Peyer's patch (tissue), 4 donors: ENCODE measurements around the gene FRMD8. TPM values are rescaled to one million over a fixed set of nuclear protein-coding genes. Genes with fewer than 3 reads are reported as not detected.

Experiments used
- DNase-seq, 3 donors: peaks; one replicate each; pipeline ENCODE4 v3.0.0-alpha.2; 2017 to 2019
- H3K27ac ChIP-seq, 4 donors: fragments of 200-600 bp; sonication (generic); one replicate each; pipeline ENCODE4 v1.5.1; 2016 to 2019
- H3K27me3 ChIP-seq, 2 donors: fragments of 200-600 bp; sonication (generic); one replicate each; pipeline ENCODE4 v1.5.1; 2019
- H3K36me3 ChIP-seq, 3 donors: fragments of 200-600 bp; sonication (generic); one replicate each; pipeline ENCODE4 v1.5.1; 2016 to 2019
- H3K4me1 ChIP-seq, 4 donors: fragments of 200-600 bp; sonication (generic); one replicate each; pipeline ENCODE4 v1.5.1; 2016 to 2019
- H3K4me3 ChIP-seq, 4 donors: fragments of 200-600 bp; sonication (generic); 1 replicate in 3 of 4; 2 replicates in 1 of 4; pipeline ENCODE4 v1.5.1; 2016 to 2019; ENCODE audit warnings: mild to moderate bottlenecking in 1 of 4
- H3K9me3 ChIP-seq, 4 donors: fragments of 200-600 bp; sonication (generic); one replicate each; pipeline ENCODE4 v1.5.1; 2016 to 2019; ENCODE audit warnings: mild to moderate bottlenecking in 1 of 4
- POLR2A ChIP-seq, 2 donors: fragments of 450-650 bp; IDR thresholded peaks; one replicate each; pipeline ENCODE4 v1.5.1; 2017; ENCODE audit warnings: antibody characterized with exemption in 2 of 2, mild to moderate bottlenecking in 2 of 2, moderate library complexity in 2 of 2
- total RNA-seq, 4 donors: library from RNA; depleted of rRNA; stranded (reverse); fragments of >200 nt; gene quantifications; one replicate each; pipeline ENCODE4 v1.1.0, GENCODE V29; 2016
- TF ChIP-seq, protein P1 (sequence below), 6 experiments: fragments of 450-650 bp in 4 of 6; fragments of 200-600 bp in 2 of 6; sonication (generic) in 1 of 6; IDR thresholded peaks; one replicate each; pipeline ENCODE4 v1.5.1; 2017 to 2019; ENCODE audit warnings: antibody characterized with exemption in 6 of 6, mild to moderate bottlenecking in 3 of 6, moderate library complexity in 1 of 6

Gene FRMD8
- total RNA-seq, 4 donors from 2014 or later, result 51.2 to 115 (median 102) TPM

DNA sequence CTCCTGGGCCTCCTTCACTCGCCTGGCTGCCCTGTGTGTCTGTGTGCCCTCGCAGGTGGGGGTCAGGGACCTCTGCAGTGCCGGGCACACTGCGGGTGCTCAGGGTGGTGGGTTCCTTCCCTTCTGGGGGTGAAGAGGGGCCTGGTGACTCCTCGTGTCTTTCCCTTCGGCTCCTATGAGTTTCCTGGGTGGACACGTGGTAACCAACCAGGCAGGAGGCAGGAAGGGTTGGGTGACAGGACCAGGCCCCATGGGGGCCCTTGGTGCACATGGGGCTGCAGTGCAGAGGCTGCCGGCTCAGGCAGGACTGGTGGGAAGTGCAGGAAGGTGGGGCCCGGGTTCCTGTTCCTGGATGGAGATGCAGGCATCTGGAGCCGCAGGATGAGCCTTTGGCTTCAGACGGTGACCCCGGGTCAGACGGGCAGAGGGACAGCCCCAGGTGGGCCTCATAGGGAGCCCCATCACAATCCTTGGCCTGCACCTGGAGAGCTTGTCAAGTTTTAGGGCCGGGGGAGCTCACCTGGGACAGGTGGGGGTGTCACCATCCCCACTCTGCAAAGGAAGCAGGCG, 9.6 kb downstream of the FRMD8 start:
- TF ChIP-seq, protein P1, sequence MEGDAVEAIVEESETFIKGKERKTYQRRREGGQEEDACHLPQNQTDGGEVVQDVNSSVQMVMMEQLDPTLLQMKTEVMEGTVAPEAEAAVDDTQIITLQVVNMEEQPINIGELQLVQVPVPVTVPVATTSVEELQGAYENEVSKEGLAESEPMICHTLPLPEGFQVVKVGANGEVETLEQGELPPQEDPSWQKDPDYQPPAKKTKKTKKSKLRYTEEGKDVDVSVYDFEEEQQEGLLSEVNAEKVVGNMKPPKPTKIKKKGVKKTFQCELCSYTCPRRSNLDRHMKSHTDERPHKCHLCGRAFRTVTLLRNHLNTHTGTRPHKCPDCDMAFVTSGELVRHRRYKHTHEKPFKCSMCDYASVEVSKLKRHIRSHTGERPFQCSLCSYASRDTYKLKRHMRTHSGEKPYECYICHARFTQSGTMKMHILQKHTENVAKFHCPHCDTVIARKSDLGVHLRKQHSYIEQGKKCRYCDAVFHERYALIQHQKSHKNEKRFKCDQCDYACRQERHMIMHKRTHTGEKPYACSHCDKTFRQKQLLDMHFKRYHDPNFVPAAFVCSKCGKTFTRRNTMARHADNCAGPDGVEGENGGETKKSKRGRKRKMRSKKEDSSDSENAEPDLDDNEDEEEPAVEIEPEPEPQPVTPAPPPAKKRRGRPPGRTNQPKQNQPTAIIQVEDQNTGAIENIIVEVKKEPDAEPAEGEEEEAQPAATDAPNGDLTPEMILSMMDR (IDR thresholded peaks at IDR 0.05), result no peak
- no peak for TF ChIP-seq POLR2A (IDR thresholded peaks at IDR 0.05)
- no peaks in the 10 kb centered on the region for H3K27me3 ChIP-seq
- peaks cover 0 to 91% (median 0%) of the 10 kb centered on the region in 3 donors for H3K36me3 ChIP-seq
- H3K4me3 ChIP-seq, result no peak overlapping the region
- DNase-seq, result no peak
- H3K4me1 ChIP-seq, result peaks cover 0 to 13% (median 2%) of the 10 kb centered on the region in 4 donors
- H3K27ac ChIP-seq, result no peak overlapping the region
- H3K9me3 ChIP-seq, result no peaks in the 10 kb centered on the region

DNA sequence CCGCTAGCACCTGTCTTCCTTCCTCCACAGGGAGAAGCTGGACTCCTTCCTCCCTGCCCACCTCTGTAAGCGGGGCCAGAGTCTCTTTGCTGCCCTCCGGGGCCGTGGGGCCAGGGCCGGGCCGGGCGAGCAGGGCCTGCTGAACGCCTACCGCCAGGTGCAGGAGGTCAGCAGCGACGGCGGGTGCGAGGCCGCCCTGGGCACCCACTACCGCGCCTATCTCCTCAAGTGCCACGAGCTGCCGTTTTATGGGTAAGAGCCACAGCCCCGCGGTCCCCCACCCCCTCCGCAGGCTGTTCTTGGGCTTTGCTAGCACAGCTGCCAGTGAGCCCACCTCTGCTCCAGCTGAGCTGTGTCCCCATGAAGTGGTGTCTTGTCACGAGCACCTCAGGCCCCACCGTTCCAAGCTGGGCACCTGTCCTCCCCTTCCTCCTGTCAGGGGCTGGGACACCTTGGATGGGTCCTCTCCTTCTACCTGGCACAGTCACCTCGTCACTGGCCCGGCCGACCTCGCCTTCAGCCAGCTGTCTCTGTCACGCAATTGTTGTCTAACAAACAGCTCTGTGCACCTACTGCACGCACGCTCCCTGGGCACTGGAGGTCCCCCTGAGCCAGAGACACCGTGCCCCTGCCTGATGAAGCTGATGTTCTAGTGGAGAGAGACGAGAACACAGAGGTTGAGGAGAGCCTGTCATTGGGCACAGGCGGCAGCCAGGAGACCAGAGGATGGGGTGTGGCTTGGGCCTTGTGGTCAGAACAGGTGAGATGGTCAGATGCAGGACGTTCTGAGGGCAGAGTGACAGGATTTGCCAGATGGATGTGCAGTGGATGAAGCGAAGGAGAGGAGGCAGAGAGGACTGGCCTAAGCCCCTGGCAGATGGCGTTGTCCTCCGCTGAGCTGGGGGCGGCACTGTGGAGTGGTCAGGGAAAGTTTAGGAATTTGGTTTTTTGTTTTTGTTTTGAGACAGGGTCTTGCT, 10.6 kb downstream of the FRMD8 start:
- no peak for DNase-seq
- Histone ChIP-seq H3K27ac (no peak overlapping the region), H3K36me3 (peaks cover 0 to 90% (median 0%) of the 10 kb centered on the region in 3 donors), H3K4me3 (no peak overlapping the region), H3K4me1 (peaks cover 0 to 18% (median 0%) of the 10 kb centered on the region in 4 donors), H3K27me3 (no peaks in the 10 kb centered on the region), H3K9me3 (no peaks in the 10 kb centered on the region)
- TF ChIP-seq POLR2A (IDR thresholded peaks at IDR 0.05), result no peak
- TF ChIP-seq, protein P1 (IDR thresholded peaks at IDR 0.05), result no peak

DNA sequence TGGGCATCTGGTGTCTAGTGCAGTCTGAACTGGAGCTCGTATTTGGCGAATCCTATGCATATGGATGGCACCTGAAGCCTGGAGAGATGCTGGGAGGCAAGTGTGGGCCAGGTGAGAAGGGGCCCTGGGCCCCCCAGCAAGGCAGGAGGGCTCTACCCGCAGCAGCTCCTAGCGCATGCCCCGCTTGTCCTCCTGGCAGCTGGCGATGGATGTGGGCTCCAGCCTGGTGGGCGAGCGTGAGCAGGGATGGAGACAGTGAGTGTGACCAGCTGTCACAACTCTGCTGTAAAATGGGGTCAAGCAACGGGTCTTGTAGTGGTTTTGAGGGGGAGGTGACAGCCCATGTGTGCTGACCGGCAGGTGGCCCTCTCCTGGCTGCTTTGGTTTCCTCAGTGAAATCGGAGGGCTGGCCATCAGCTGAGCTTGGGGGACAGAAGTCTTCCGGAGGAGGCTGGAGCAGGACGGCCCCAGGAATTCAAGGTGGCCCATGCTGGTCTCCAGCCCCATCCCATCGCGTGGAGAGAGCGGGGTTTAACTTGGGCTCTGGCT, 12.0 kb downstream of the FRMD8 start:
- H3K4me3 ChIP-seq, result no peak overlapping the region
- peaks cover 0 to 88% (median 0%) of the 10 kb centered on the region in 3 donors for H3K36me3 ChIP-seq
- no peaks in the 10 kb centered on the region for H3K27me3 ChIP-seq
- no peak overlapping the region for H3K27ac ChIP-seq
- no peaks in the 10 kb centered on the region for H3K9me3 ChIP-seq
- DNase-seq, result no peak
- peaks cover 0 to 18% (median 3%) of the 10 kb centered on the region in 4 donors for H3K4me1 ChIP-seq
- TF ChIP-seq POLR2A (IDR thresholded peaks at IDR 0.05), result no peak
- TF ChIP-seq, protein P1 (IDR thresholded peaks at IDR 0.05), result no peak

DNA sequence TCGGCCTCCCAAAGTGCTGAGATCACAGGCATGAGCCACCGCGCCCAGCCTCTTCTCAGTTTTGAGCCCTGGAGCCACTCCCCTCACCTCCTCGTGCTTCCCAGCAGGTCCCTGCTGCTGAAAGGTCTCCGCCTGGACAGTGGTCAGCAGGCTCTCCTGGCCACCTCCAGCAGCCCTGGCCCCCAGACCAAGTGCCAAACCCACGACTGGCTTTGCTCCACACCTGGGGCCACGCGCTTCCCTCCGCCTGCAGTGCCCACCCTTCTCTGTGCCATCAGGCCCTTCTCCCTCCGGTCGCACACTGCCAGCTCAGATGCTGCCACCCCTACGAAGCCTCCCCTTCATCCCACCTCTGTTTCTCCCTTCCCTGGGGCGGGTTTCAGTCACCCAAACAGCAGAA, 12.8 kb downstream of the FRMD8 start:
- TF ChIP-seq, protein P1 (IDR thresholded peaks at IDR 0.05), result no peak
- TF ChIP-seq POLR2A (IDR thresholded peaks at IDR 0.05), result no peak
- no peaks in the 10 kb centered on the region for H3K27me3 ChIP-seq
- no peaks in the 10 kb centered on the region for H3K9me3 ChIP-seq
- DNase-seq, result no peak
- H3K4me1 ChIP-seq, result peaks cover 0 to 23% (median 9%) of the 10 kb centered on the region in 4 donors
- no peak overlapping the region for H3K4me3 ChIP-seq
- H3K27ac ChIP-seq, result no peak overlapping the region
- peaks cover 0 to 88% (median 0%) of the 10 kb centered on the region in 3 donors for H3K36me3 ChIP-seq

DNA sequence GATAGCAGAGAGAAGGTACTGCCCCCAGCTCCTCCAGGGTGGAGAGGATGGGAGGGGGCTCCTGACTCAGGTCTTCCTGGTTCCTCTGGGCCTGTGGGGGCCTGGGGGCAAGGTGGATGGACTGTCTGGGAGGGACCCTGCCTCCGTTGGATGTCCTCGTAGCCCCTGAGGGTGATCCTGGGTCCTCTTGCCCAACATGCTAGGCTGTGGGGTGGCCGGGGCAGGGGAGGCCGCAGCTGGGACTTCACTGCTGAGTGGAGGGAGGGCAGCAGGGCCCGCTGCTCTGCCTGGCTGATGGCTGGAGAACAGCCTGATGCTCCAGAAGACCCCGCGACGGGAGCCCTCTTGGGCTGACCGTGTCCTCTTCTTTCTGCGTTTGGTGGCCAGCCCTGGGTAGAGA, 13.4 kb downstream of the FRMD8 start:
- H3K27me3 ChIP-seq, result no peaks in the 10 kb centered on the region
- no peak overlapping the region for H3K27ac ChIP-seq
- no peak overlapping the region for H3K4me3 ChIP-seq
- TF ChIP-seq POLR2A (IDR thresholded peaks at IDR 0.05), result no peak
- TF ChIP-seq, protein P1 (IDR thresholded peaks at IDR 0.05), result no peak
- H3K4me1 ChIP-seq, result peaks cover 0 to 26% (median 13%) of the 10 kb centered on the region in 4 donors
- no peak for DNase-seq
- H3K36me3 ChIP-seq, result peaks cover 0 to 88% (median 0%) of the 10 kb centered on the region in 3 donors
- H3K9me3 ChIP-seq, result no peaks in the 10 kb centered on the region
